OCI-LY3 (cell line): Measurements from ENCODE around the gene FBXO36.

Source experiments
- H2AFZ ChIP-seq: fragments of 200-600, 300-600 bp; shearing (Covaris generic); 2 replicates; pipeline ENCODE4 v1.6.0; 2014; ENCODE audit warnings: antibody characterized with exemption, low read depth, low read length
- H3K27ac ChIP-seq: fragments of 200-600, 300-600 bp; sonication (generic); 2 replicates; pipeline ENCODE4 v1.5.1; 2014; ENCODE audit warnings: mild to moderate bottlenecking, low read length, moderate library complexity, mixed read lengths
- H3K27me3 ChIP-seq: fragments of 200-600, 300-600 bp; sonication (generic); 2 replicates; pipeline ENCODE4 v1.6.1; 2014; ENCODE audit warnings: low read depth, low read length, mixed read lengths
- H3K36me3 ChIP-seq: fragments of 200-600, 300-600 bp; sonication (generic); replicated peaks from 2 replicates; pipeline ENCODE3; 2014; ENCODE audit warnings: low read depth, low read length, mixed read lengths
- H3K4me1 ChIP-seq: fragments of 300-600, 200-600 bp; sonication (generic); 2 replicates; pipeline ENCODE4 v1.6.1; 2014; ENCODE audit warnings: low read length, mixed read lengths
- H3K4me2 ChIP-seq: fragments of 200-600, 300-600 bp; sonication (generic); 2 replicates; pipeline ENCODE4 v1.6.1; 2014; ENCODE audit warnings: low read length, mixed read lengths
- H3K4me3 ChIP-seq: fragments of 300-600, 200-600 bp; sonication (generic); 2 replicates; pipeline ENCODE4 v1.5.1; 2014; ENCODE audit warnings: antibody characterized with exemption, mild to moderate bottlenecking, low read length, moderate library complexity
- H3K79me2 ChIP-seq: fragments of 300-600, 200-600 bp; shearing (Covaris generic); 2 replicates; pipeline ENCODE4 v1.6.1; 2014; ENCODE audit warnings: mild to moderate bottlenecking, low read length, mixed read lengths
- H3K9ac ChIP-seq: fragments of 300-600, 200-600 bp; shearing (Covaris generic); 2 replicates; pipeline ENCODE4 v1.6.0; 2014; ENCODE audit warnings: mild to moderate bottlenecking, low read length, moderate library complexity
- H3K9me3 ChIP-seq: fragments of 200-600, 300-600 bp; shearing (Covaris generic); 2 replicates; pipeline ENCODE4 v1.6.1; 2014; ENCODE audit warnings: low read length, mixed read lengths; ENCODE audit not compliant: insufficient read depth
- H4K20me1 ChIP-seq: fragments of 200-600, 300-600 bp; sonication (generic); 2 replicates; pipeline ENCODE4 v1.6.1; 2016; ENCODE audit warnings: low read length, mixed read lengths; ENCODE audit not compliant: insufficient read depth
- CTCF ChIP-seq: fragments of 200-600, 300-600 bp; sonication (generic); IDR thresholded peaks from 2 replicates; pipeline ENCODE4 v1.5.1; 2014; ENCODE audit warnings: antibody characterized with exemption, low read length, low read depth
- EZH2phosphoT487 ChIP-seq: fragments of 200-600 bp; shearing (Covaris generic); IDR thresholded peaks from 2 replicates; pipeline ENCODE4 v1.6.1; 2018; ENCODE audit warnings: antibody characterized with exemption, mixed run types, low read depth

The FBXO36 gene

GRCh38 chr2:229884775-229885699 lies 37.3 kb upstream of the FBXO36 start:
- Histone ChIP-seq H3K27me3 (no peaks in the 10 kb centered on the region), H3K4me1 (peaks cover 4% of the 10 kb centered on the region; the same call in 1 of the 2 replicates), H4K20me1 (peaks cover 38% of the 10 kb centered on the region), H3K79me2 (peaks cover 26% of the 10 kb centered on the region), H3K27ac (no peak overlapping the region), H3K36me3 (no peaks in the 10 kb centered on the region), H3K4me2 (no peak overlapping the region), H3K4me3 (no peak overlapping the region), H2AFZ (no peak overlapping the region), H3K9ac (no peak overlapping the region), H3K9me3 (no peaks in the 10 kb centered on the region)
- TF ChIP-seq CTCF (no peak), EZH2phosphoT487 (no peak)

- H3K4me3 ChIP-seq = no peak overlapping the region
- TF ChIP-seq CTCF = no peak
- TF ChIP-seq EZH2phosphoT487 = no peak
- peaks cover 4% of the 10 kb centered on the region; the same call in 1 of the 2 replicates for H3K4me1 ChIP-seq
- no peaks in the 10 kb centered on the region for H3K36me3 ChIP-seq
- no peak overlapping the region for H3K9ac ChIP-seq
- H3K4me2 ChIP-seq = no peak overlapping the region
- peaks cover 41% of the 10 kb centered on the region for H4K20me1 ChIP-seq
- no peaks in the 10 kb centered on the region for H3K27me3 ChIP-seq
- peaks cover 31% of the 10 kb centered on the region for H3K79me2 ChIP-seq
- H3K9me3 ChIP-seq = no peaks in the 10 kb centered on the region
- no peak overlapping the region for H2AFZ ChIP-seq
- H3K27ac ChIP-seq = no peak overlapping the region
These were observed 34.9 kb upstream of the FBXO36 start for GRCh38 chr2:229887441-229887840.

- Histone ChIP-seq H3K9ac (no peak overlapping the region), H3K4me2 (no peak overlapping the region), H2AFZ (no peak overlapping the region), H3K27ac (no peak overlapping the region), H3K27me3 (no peaks in the 10 kb centered on the region), H4K20me1 (peaks cover 36% of the 10 kb centered on the region), H3K9me3 (no peaks in the 10 kb centered on the region), H3K4me1 (peaks cover 4% of the 10 kb centered on the region; the same call in 1 of the 2 replicates), H3K36me3 (no peaks in the 10 kb centered on the region), H3K79me2 (peaks cover 25% of the 10 kb centered on the region), H3K4me3 (no peak overlapping the region)
- TF ChIP-seq EZH2phosphoT487 (no peak), CTCF (no peak)
These were observed 34.3 kb upstream of the FBXO36 start for GRCh38 chr2:229888031-229888430.

GRCh38 chr2:229889023-229889422 lies 33.3 kb upstream of the FBXO36 start:
- Histone ChIP-seq H3K27ac (no peak overlapping the region), H3K4me3 (no peak overlapping the region), H3K4me2 (no peak overlapping the region), H3K79me2 (peaks cover 33% of the 10 kb centered on the region), H4K20me1 (peaks cover 36% of the 10 kb centered on the region), H3K27me3 (no peaks in the 10 kb centered on the region), H3K9me3 (no peaks in the 10 kb centered on the region), H3K4me1 (peaks cover 4% of the 10 kb centered on the region; the same call in 1 of the 2 replicates), H3K36me3 (no peaks in the 10 kb centered on the region), H2AFZ (no peak overlapping the region), H3K9ac (no peak overlapping the region)
- TF ChIP-seq CTCF (no peak), EZH2phosphoT487 (no peak)
